ENCODE results near the gene PLCG2.

DNA sequence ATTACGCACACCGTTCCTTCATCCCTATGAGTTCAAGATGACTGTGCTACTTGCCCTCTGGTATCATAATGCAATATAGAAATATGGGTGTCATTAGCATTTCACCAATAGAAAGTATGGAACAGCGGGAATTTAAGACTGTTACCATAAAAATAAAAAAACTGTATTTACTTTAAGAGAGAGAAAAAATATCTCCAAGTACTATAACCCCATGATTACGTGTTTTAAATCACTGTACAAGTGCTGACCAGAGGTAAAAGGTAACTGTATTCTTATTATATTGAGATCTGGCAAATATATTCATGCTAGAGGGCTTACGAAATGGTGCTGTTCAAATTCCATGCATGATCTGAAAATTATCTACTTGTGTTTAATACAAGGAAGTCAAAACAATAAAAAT, 226.9 kb downstream of the PLCG2 start:
- TF ChIP-seq, protein P1, sequence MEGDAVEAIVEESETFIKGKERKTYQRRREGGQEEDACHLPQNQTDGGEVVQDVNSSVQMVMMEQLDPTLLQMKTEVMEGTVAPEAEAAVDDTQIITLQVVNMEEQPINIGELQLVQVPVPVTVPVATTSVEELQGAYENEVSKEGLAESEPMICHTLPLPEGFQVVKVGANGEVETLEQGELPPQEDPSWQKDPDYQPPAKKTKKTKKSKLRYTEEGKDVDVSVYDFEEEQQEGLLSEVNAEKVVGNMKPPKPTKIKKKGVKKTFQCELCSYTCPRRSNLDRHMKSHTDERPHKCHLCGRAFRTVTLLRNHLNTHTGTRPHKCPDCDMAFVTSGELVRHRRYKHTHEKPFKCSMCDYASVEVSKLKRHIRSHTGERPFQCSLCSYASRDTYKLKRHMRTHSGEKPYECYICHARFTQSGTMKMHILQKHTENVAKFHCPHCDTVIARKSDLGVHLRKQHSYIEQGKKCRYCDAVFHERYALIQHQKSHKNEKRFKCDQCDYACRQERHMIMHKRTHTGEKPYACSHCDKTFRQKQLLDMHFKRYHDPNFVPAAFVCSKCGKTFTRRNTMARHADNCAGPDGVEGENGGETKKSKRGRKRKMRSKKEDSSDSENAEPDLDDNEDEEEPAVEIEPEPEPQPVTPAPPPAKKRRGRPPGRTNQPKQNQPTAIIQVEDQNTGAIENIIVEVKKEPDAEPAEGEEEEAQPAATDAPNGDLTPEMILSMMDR (IDR thresholded peaks at IDR 0.05): no peak
- no peak for TF ChIP-seq POLR2A (IDR thresholded peaks at IDR 0.05)
